Tibial artery (tissue), 4 donors: ENCODE measurements around the gene STK38L.

ENCODE experiments used
- DNase-seq, 2 donors: peaks; one replicate each; pipeline ENCODE4 v3.0.0-alpha.2; 2019
- H3K27ac ChIP-seq, 2 donors: fragments of 200-600 bp; sonication (generic) in 1 of 2; 1 replicate in 1 of 2; 2 replicates in 1 of 2; pipeline ENCODE4 v1.5.1; 2018 to 2019; ENCODE audit warnings: mild to moderate bottlenecking in 1 of 2
- H3K27me3 ChIP-seq, 2 donors: fragments of 200-600 bp; sonication (generic) in 1 of 2; one replicate each; pipeline versions ENCODE4 v1.5.1 to v1.6.0; 2016 to 2019
- H3K36me3 ChIP-seq, 3 donors: fragments of 200-600 bp; sonication (generic) in 2 of 3; one replicate each; pipeline ENCODE4 v1.5.1; 2016 to 2019; ENCODE audit warnings: mild to moderate bottlenecking in 2 of 3
- H3K4me1 ChIP-seq, 4 donors: fragments of 200-600 bp; sonication (generic) in 2 of 4; 1 replicate in 3 of 4; 2 replicates in 1 of 4; pipeline ENCODE4 v1.5.1; 2016 to 2019
- H3K4me3 ChIP-seq, 2 donors: fragments of 200-600 bp; sonication (generic) in 1 of 2; 1 replicate in 1 of 2; 2 replicates in 1 of 2; pipeline ENCODE4 v1.5.1; 2018 to 2019; ENCODE audit warnings: mild to moderate bottlenecking in 2 of 2
- H3K9me3 ChIP-seq, 3 donors: fragments of 200-600 bp; sonication (generic) in 1 of 3; one replicate each; pipeline ENCODE4 v1.5.1; 2016 to 2019
- intact Hi-C: fragments of 100-400 bp; cut with DNase I; formaldehyde crosslinking; loops from one replicate; pipeline ENCODE4 v1.15.0; 2023; ENCODE audit warnings: low total_unique reads
- TF ChIP-seq, protein P1 (sequence below), 2 experiments: fragments of 200-600 bp in 1 of 2; fragments of 450-650 bp in 1 of 2; IDR thresholded peaks; one replicate each; pipeline ENCODE4 v1.5.1; 2017 to 2019; ENCODE audit warnings: antibody characterized with exemption in 2 of 2, mild to moderate bottlenecking in 1 of 2, moderate library complexity in 1 of 2

Gene STK38L

DNA sequence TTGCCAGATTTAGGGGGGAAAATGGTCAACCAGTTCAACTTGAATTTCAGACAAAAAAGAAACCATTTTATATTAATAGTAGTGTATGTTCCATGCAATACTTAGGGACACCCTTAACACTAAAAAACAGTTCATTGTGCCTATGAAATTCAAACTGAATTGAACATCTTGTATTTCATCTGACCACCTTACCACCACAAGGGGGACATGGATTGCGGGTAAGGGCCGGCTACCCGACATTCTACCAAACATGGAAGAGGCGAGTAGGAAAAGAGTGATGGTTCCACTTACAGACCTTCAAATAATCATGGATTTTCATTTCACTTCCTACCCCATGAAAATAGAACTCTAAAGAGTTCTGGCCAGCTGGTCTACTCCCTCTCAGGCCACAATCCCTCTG, 10.3 kb upstream of the STK38L start:
- TF ChIP-seq, protein P1, sequence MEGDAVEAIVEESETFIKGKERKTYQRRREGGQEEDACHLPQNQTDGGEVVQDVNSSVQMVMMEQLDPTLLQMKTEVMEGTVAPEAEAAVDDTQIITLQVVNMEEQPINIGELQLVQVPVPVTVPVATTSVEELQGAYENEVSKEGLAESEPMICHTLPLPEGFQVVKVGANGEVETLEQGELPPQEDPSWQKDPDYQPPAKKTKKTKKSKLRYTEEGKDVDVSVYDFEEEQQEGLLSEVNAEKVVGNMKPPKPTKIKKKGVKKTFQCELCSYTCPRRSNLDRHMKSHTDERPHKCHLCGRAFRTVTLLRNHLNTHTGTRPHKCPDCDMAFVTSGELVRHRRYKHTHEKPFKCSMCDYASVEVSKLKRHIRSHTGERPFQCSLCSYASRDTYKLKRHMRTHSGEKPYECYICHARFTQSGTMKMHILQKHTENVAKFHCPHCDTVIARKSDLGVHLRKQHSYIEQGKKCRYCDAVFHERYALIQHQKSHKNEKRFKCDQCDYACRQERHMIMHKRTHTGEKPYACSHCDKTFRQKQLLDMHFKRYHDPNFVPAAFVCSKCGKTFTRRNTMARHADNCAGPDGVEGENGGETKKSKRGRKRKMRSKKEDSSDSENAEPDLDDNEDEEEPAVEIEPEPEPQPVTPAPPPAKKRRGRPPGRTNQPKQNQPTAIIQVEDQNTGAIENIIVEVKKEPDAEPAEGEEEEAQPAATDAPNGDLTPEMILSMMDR (IDR thresholded peaks at IDR 0.05): no peak
- H3K9me3 ChIP-seq: no peaks in the 10 kb centered on the region
- peaks cover 0 to 8% (median 0%) of the 10 kb centered on the region in 4 donors for H3K4me1 ChIP-seq
- no peaks in the 10 kb centered on the region for H3K36me3 ChIP-seq
- H3K27me3 ChIP-seq: no peaks in the 10 kb centered on the region
- no peak for DNase-seq
- H3K4me3 ChIP-seq: no peak overlapping the region
- no peak overlapping the region for H3K27ac ChIP-seq
- intact Hi-C loops: loop anchor here (2.0 kb wide), 1 partner anchor 25 kb away; no protein-coding TSS in a partner anchor

DNA sequence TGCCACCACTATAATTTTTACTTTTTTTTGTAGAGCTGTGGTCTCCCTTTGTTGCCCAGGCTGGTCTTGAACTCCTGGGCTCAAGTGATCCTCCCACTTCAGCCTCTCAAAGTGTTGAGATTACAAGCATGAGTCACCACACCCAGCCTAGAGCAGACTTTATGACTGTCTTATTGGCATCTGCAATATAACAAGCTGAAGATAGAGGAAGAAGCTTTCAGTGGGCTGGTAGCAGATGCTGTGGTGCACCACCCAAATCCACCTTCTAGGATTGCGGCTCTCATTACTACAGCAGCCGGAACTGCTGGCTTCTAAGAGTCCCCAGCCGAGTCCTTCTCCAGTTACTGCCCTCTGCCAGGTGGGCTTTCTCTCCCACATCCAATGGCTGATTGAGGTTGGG, 7.6 kb upstream of the STK38L start:
- DNase-seq: no peak
- Histone ChIP-seq H3K9me3 (no peaks in the 10 kb centered on the region), H3K4me3 (no peak overlapping the region), H3K36me3 (no peaks in the 10 kb centered on the region), H3K27ac (no peak overlapping the region), H3K27me3 (no peaks in the 10 kb centered on the region), H3K4me1 (peaks cover 0 to 8% (median 0%) of the 10 kb centered on the region in 4 donors)
- intact Hi-C loops: no loop called here
- TF ChIP-seq, protein P1 (IDR thresholded peaks at IDR 0.05): no peak

DNA sequence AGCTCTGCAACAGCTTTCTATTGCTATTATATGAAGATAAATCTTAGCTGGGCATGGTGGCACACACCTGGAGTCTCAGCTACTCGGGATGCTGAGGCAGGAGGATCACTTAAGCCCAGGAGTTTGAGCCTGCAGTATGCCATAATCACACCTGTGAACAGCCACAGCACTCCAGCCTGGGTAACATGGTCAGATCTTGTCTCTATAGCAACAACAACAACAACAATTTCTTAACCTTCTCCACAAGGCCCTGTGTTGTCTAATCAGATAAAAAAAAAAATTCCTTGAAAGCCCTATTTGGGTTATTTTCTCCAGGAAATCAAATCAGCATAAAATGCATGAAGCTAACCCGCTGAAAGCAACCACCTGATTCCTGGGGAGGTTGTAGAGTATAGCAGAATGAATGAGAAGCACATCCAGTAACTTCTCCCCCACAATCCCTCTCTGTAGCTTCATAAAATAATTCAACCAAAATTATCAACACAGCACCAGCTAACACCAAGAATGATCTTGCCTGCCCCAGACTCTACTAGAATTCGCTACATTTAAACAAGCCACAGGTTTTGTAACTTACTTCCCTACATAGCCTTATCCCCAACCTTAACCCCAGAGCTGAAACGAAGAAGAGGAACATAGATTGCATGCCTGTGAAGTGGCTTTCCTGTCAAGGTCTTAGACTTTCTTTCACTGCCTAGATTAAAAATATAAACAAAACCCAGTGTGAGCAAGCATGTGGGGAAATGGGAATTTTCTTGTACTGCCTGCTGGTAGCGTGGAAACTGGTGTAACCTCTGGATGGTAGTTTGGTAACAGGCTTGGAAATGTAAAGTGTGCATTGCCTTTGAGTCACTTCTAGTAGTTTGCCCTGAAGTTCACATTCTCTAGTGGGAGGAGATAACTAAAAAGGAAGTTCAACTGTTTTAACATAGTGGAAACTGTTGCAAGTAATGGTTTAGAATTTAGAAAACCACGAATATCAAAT, 6.0 kb upstream of the STK38L start:
- no peaks in the 10 kb centered on the region for H3K36me3 ChIP-seq
- no peaks in the 10 kb centered on the region for H3K9me3 ChIP-seq
- H3K27me3 ChIP-seq: no peaks in the 10 kb centered on the region
- no peak overlapping the region for H3K27ac ChIP-seq
- intact Hi-C loops: no loop called here
- no peak overlapping the region for H3K4me3 ChIP-seq
- H3K4me1 ChIP-seq: no peaks in the 10 kb centered on the region
- no peak for DNase-seq
- TF ChIP-seq, protein P1 (IDR thresholded peaks at IDR 0.05): no peak

DNA sequence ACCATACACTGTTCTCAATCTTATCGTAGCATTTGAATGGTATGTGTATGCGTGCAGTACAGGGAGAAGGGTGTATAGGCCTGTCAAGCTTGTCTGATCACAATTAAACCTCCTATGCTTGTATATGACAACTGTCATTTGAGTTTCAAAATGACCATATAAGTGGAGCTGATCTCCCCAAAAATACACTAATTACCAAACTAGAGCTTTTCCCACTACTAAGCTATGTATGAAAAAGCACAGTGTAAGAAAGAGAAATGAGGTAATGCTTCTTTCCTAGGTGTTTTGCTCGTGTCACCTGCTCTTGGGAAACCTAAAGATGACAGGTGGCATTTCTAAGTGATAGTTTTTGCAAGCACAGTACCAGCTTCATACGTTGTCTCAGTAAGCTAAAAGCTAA, 1.1 kb upstream of the STK38L start:
- intact Hi-C loops: loop anchor here (10.0 kb wide), 1 partner anchor 62 kb away; no protein-coding TSS in a partner anchor
- no peak for DNase-seq
- H3K4me1 ChIP-seq: peaks cover 0 to 15% (median 1%) of the 10 kb centered on the region in 4 donors
- TF ChIP-seq, protein P1 (IDR thresholded peaks at IDR 0.05): no peak
- no peaks in the 10 kb centered on the region for H3K9me3 ChIP-seq
- H3K4me3 ChIP-seq: no peak overlapping the region
- no peaks in the 10 kb centered on the region for H3K27me3 ChIP-seq
- peak overlapping the region in 1 of 2 donors; percentile 93 for H3K27ac ChIP-seq
- no peaks in the 10 kb centered on the region for H3K36me3 ChIP-seq

DNA sequence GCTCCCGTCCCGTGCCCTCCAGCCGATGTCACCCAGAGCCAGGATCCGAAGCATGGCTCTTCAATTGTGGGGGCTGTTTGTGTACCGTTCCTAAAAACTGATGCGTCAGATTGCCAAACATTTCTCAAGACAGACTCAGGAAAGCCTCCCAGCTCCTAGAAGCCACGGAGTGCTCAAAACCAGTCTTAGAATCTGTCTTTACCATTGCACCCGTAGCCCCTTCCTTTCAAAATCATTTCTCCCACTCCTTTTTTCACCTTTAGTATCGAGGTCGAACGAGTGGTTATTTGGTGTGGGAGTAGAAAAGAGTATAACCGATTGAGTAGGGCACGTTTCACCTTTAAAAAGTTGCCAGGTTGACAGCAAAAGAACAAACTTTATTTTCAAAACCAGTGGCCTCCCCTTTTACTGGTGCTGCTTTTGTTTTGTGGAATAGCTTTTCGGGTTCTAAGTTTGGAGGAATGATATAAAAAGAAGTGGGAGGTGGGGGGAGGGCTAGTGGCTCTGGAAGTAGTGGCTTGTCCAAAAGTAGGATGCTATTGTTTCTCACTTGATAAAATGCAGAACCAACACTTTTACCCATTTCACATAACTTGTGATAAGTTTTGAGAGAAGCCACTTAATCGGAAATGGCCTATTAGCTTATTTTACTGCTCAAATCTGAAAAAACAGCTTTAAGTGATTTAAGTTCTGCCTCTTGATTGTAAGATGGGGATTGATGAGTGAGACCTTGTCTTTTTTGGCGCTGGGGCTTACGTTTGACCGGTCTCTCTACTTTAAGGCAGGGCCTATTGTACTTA, 803 bp downstream of the STK38L start:
- Histone ChIP-seq H3K27ac (peak overlapping the region; percentile 93 to 96), H3K4me1 (peaks cover 0 to 34% (median 8%) of the 10 kb centered on the region in 4 donors), H3K4me3 (peak overlapping the region; percentile 78 to 93), H3K9me3 (no peaks in the 10 kb centered on the region), H3K36me3 (no peaks in the 10 kb centered on the region), H3K27me3 (no peaks in the 10 kb centered on the region)
- TF ChIP-seq, protein P1 (IDR thresholded peaks at IDR 0.05): no peak
- DNase-seq: no peak
- intact Hi-C loops: loop anchor here (2.0 to 10.0 kb wide), 3 partner anchors 43 to 308 kb away; partner anchors contain the start of gene INTS13
